ENCODE results near the gene SLC13A5. TPM values are rescaled to one million over a fixed set of nuclear protein-coding genes. Genes with fewer than 3 reads are reported as not detected.

Gene SLC13A5
- total RNA-seq, 1 donor from 2014 or later = not detected

DNA sequence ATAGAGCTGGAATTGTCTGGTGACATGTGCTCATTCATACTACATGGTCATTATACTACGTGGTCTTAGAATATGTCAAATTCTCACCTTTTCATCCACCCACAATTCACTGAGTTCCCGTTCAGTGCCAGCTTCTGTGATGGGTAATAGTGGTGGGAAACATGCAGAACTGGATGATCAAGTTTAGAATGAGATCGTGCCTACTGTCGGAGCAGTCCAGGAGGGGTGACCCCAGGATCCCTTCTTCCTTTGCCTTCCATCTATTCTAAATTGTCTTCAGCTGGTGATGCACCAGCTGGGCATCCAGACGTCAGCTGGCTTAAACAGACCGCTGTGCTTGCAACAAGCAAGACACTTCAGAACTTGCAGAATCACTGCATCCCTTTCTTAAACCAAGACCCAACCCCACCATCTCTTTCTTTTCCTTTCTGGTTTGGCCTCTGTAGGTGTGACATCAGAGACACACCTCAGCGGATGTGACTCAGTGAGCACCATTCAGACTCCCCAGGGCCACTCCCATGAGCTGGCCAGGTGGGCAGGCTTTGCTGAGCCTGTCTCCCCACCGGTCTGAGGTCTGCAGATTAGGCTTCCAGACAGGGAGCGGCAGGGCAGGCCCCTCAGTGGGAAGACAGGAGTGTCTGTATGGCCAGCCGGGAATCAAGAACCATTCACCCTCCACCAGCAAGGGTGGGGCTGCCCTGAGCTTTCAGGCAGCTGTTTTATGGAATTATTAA lies 43.5 kb downstream of the SLC13A5 start:
- H3K27ac ChIP-seq (replicated peaks) = no peak overlapping the region
- H3K27me3 ChIP-seq (ENCODE audit: low read depth) = peaks cover 66% of the 10 kb centered on the region

GRCh38 chr17:6668727-6669425 lies 44.3 kb downstream of the SLC13A5 start:
- H3K27me3 ChIP-seq (ENCODE audit: low read depth) = peaks cover 60% of the 10 kb centered on the region
- no peak overlapping the region for H3K27ac ChIP-seq (replicated peaks)
- no peak for TF ChIP-seq CTCF (IDR thresholded peaks at IDR 0.05; ENCODE audit: borderline replicate concordance)
- H3K9me3 ChIP-seq (replicated peaks) = no peaks in the 10 kb centered on the region
- DNase-seq = no peak
- H3K4me1 ChIP-seq = peaks cover 7% of the 10 kb centered on the region
- H3K36me3 ChIP-seq = no peaks in the 10 kb centered on the region
- H3K4me3 ChIP-seq = no peak overlapping the region
- intact Hi-C loops (cut with micrococcal nuclease) = no loop called here

More for the DNA sequence above, 43.5 kb downstream of the SLC13A5 start:
- peaks cover 7% of the 10 kb centered on the region for H3K4me1 ChIP-seq
- DNase-seq = no peak
- no peak overlapping the region for H3K4me3 ChIP-seq
- H3K9me3 ChIP-seq (replicated peaks) = no peaks in the 10 kb centered on the region
- TF ChIP-seq CTCF (IDR thresholded peaks at IDR 0.05; ENCODE audit: borderline replicate concordance) = no peak
- intact Hi-C loops (cut with micrococcal nuclease) = no loop called here
- no peaks in the 10 kb centered on the region for H3K36me3 ChIP-seq

GRCh38 chr17:6668219-6668618 lies 45.0 kb downstream of the SLC13A5 start:
- H3K36me3 ChIP-seq = no peaks in the 10 kb centered on the region
- intact Hi-C loops (cut with micrococcal nuclease) = no loop called here
- TF ChIP-seq CTCF (IDR thresholded peaks at IDR 0.05; ENCODE audit: borderline replicate concordance) = no peak
- DNase-seq = no peak
- peaks cover 54% of the 10 kb centered on the region for H3K27me3 ChIP-seq (ENCODE audit: low read depth)
- no peak overlapping the region for H3K27ac ChIP-seq (replicated peaks)
- no peak overlapping the region for H3K4me3 ChIP-seq
- H3K9me3 ChIP-seq (replicated peaks) = no peaks in the 10 kb centered on the region
- peaks cover 7% of the 10 kb centered on the region for H3K4me1 ChIP-seq

GRCh38 chr17:6667516-6667915 lies 45.7 kb downstream of the SLC13A5 start:
- H3K27ac ChIP-seq (replicated peaks) = no peak overlapping the region
- no peaks in the 10 kb centered on the region for H3K9me3 ChIP-seq (replicated peaks)
- H3K36me3 ChIP-seq = no peaks in the 10 kb centered on the region
- H3K27me3 ChIP-seq (ENCODE audit: low read depth) = peaks cover 49% of the 10 kb centered on the region
- H3K4me3 ChIP-seq = no peak overlapping the region
- no peak for DNase-seq
- intact Hi-C loops (cut with micrococcal nuclease) = no loop called here
- TF ChIP-seq CTCF (IDR thresholded peaks at IDR 0.05; ENCODE audit: borderline replicate concordance) = no peak
- peaks cover 7% of the 10 kb centered on the region for H3K4me1 ChIP-seq

DNA sequence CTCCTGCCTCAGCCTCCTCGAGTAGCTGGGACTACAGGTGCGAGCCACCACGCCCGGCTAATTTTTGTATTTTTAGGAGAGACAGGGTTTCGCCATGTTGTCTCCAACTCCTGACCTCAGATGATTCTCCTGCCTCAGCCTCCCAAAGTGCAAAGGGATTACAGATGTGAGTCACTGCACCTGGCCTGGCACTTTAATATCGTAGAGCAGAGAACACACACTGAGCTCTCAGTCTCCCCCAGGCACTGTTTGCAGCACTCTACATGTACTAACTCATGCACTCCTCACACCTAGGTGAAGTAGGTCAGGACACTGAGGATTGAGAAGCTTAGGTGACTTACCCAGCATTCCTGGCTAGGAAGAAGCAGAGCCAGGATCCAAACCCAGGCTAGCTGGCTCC lies 46.6 kb downstream of the SLC13A5 start:
- no peak for DNase-seq
- no peak overlapping the region for H3K4me3 ChIP-seq
- peaks cover 52% of the 10 kb centered on the region for H3K27me3 ChIP-seq (ENCODE audit: low read depth)
- peaks cover 7% of the 10 kb centered on the region for H3K4me1 ChIP-seq
- intact Hi-C loops (cut with micrococcal nuclease) = no loop called here
- no peak overlapping the region for H3K27ac ChIP-seq (replicated peaks)
- H3K36me3 ChIP-seq = no peaks in the 10 kb centered on the region
- no peaks in the 10 kb centered on the region for H3K9me3 ChIP-seq (replicated peaks)
- TF ChIP-seq CTCF (IDR thresholded peaks at IDR 0.05; ENCODE audit: borderline replicate concordance) = no peak
